ENCODE results near the gene FGF21.

The FGF21 gene

GRCh38 chr19:48793271-48793670, 37.9 kb downstream of the FGF21 start:
- TF ChIP-seq, protein P1, sequence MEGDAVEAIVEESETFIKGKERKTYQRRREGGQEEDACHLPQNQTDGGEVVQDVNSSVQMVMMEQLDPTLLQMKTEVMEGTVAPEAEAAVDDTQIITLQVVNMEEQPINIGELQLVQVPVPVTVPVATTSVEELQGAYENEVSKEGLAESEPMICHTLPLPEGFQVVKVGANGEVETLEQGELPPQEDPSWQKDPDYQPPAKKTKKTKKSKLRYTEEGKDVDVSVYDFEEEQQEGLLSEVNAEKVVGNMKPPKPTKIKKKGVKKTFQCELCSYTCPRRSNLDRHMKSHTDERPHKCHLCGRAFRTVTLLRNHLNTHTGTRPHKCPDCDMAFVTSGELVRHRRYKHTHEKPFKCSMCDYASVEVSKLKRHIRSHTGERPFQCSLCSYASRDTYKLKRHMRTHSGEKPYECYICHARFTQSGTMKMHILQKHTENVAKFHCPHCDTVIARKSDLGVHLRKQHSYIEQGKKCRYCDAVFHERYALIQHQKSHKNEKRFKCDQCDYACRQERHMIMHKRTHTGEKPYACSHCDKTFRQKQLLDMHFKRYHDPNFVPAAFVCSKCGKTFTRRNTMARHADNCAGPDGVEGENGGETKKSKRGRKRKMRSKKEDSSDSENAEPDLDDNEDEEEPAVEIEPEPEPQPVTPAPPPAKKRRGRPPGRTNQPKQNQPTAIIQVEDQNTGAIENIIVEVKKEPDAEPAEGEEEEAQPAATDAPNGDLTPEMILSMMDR (IDR thresholded peaks at IDR 0.05; ENCODE audit: low read depth, low read length), result no peak
- no peak for DNase-seq (ENCODE audit: extremely low read depth, low read depth)

GRCh38 chr19:48794291-48794690, 39.0 kb downstream of the FGF21 start:
- DNase-seq (ENCODE audit: extremely low read depth, low read depth), result no peak
- TF ChIP-seq, protein P1 (IDR thresholded peaks at IDR 0.05; ENCODE audit: low read depth, low read length), result no peak

DNA sequence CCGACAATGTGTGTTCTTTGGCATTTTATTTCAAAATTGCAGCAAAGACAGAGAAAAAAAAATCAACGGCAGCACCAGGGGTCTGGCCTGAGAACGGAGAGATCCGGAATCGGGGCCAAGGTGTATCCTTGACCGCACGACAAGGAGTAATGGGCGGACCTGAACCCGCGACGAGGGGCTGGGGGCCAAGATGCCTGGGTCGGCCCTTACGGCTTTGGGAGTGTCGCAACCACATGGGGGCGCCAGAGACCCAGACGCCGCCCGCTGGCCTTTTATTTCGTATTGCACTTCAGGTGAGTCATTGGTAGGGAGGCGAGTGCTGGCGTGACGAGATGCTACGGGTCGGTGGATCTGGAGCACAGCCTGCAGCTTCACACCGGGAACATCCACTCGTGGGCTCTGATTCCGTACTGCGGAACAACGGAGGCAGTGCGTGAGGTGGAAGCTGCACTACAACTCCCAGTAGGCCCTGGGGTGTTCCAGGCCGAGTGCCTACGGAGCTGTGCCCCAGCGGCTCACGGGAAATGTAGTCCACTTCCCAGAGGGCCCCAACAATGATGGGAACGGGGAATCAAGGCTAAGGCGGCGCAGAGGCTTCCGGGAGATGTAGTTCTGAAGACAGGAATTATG, 39.8 kb downstream of the FGF21 start:
- TF ChIP-seq, protein P1 (IDR thresholded peaks at IDR 0.05; ENCODE audit: low read depth, low read length), result peak; percentile 90
- peak; percentile 92 for DNase-seq (ENCODE audit: extremely low read depth, low read depth)

GRCh38 chr19:48795685-48796070, 40.4 kb downstream of the FGF21 start:
- TF ChIP-seq, protein P1 (IDR thresholded peaks at IDR 0.05; ENCODE audit: low read depth, low read length), result no peak
- DNase-seq (ENCODE audit: extremely low read depth, low read depth), result no peak

DNA sequence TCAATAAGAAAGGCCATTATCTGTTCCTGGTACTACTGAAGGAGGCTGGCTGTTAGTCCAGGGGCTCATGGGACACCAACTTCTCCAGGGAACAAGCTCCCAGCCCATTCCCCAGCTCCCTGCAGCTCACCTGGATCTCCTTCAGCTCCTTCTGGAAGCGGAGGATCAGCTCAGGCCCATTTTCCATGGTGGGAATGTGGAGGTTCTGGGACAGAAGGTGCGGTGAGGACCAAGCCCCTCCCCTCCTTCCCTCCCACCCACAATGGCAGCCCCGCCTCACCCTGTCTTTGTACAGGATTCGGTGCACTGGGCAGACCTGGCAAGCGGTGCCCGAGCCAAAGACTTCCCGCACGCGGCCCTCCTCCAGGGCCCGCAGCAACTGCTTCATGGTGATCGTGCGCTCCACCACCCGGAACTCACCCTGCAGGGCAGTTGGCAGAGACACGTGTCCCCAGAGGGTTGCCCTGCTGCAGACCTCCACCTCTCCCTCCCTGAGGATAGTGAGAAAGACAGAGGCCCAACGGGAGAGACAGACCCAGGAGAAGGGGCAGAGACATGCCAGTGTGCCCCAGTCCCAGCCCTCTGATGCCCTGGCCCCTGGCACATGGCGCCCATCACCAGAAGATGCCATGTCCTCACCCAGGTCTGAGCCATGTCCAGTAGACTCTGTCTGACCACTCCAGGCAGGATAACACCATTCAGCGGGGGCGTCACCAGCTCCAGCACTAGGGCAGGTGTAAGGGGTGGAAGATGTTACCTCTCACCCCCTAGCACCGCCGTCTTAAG, 41.2 kb downstream of the FGF21 start:
- no peak for DNase-seq (ENCODE audit: extremely low read depth, low read depth)
- TF ChIP-seq, protein P1 (IDR thresholded peaks at IDR 0.05; ENCODE audit: low read depth, low read length), result no peak

- TF ChIP-seq, protein P1 (IDR thresholded peaks at IDR 0.05; ENCODE audit: low read depth, low read length), result no peak
- no peak for DNase-seq (ENCODE audit: extremely low read depth, low read depth)
Measured at GRCh38 chr19:48797103-48797502, 41.8 kb downstream of the FGF21 start.

- no peak for DNase-seq (ENCODE audit: extremely low read depth, low read depth)
- TF ChIP-seq, protein P1 (IDR thresholded peaks at IDR 0.05; ENCODE audit: low read depth, low read length), result no peak
Measured at GRCh38 chr19:48798937-48799336, 43.6 kb downstream of the FGF21 start.

All from AG09319 (cell line).